ENCODE measurements around the gene MAGED2.
"Not testable (repeated sequence)": the region's sequence is repeated elsewhere in the genome, so short reads cannot be mapped to it uniquely, and the experiment has no call there.

MAGED2 gene

DNA sequence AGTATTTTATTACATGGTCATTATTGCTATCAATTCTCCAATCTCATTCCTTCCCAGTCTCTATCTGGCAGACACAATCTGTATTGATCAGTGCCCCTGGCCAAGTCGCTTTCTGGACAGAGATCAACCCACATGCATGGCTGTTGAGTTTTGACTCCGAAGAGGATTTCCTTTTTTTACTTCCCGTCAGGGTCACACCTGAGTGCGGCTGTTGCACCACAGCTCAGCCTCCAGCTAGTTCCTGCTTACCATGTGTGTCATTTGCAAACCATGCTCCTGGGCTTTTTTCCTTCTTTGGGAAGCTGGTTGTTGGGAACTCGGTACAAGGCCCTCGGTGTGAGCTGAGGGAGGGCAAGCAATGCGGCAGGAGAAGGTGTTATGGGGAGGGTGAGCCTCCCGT, 11.7 kb downstream of the MAGED2 start:
- no peak for DNase-seq (ENCODE audit: low read depth, low spot score)

DNA sequence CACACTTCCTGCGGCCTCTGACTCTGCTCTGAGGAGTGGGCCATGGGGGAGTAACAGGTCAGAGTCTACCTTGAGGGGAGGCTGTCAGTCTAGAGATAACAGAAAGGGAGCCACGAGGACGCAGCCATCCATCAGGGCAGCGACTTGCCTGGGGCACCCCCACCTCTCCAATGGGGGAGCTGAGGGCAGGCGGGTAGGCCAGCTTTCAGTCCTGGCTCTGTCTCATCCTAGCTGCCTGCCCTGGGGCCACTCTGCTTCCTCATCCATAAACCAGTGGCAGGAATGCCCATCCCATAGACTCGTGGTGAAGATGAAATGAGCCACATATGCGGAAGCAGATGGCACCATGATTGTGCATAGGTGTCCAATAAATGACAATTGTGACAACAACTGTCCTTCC, 13.2 kb downstream of the MAGED2 start:
- no peak for DNase-seq (ENCODE audit: low read depth, low spot score)

DNA sequence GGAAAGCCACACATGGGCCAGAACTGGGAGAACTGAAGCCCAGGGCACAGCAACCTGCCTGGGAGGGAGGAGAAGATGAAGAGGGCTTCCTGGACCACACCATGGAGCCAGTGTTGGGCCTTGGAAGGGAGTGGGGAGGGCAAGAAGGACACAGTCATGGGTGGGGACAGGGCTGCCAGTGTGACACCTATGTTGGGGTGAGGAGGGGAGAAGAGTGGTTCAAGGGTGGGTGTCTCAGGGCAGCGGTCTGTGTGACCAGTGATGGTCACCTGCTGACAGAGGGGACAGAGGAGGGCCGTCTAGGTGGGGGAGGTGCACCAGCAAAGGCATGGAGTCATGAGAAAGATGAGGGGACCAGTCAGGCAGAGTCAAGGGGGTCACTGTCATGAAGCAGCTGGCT, 13.8 kb downstream of the MAGED2 start:
- no peak for DNase-seq (ENCODE audit: low read depth, low spot score)

DNA sequence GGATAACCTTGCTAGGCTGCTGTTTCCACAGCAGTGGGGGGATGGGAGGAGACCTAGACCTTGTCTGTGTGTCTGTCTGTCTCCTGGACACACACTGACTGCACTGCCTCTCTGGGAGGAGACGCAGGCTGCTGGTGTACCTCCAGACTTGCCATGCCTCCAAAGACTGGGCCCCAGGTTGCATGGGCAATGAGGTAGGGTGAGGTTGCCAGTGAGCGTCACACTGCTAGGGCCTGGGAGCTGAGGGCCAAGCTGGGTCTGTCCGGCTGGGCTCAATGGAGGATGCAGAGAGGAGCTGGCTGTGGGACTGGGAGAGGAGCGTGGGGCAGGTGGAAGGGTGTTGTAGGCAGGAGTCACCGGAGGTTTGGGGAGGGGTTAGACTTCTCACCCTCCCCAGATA, 16.6 kb downstream of the MAGED2 start:
- no peak for DNase-seq (ENCODE audit: low read depth, low spot score)

DNA sequence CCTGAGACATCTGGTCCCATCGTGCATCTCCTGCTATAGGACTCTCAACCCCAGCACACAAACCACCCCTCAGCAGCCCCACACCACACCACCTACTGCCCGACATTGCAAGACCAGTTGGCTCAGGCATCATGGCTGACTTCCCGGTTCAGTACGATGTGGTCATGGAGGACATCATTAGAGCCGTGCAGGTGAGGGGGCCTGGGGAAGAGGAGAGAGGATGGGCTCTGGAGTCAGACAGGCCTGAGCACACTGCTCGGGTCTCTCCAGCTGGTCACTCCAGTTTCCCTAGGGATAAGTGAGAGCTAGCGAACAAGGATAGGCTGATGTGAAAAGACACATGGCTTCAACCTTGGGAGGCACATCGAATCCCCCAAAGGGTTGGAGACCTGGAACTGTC, 17.2 kb downstream of the MAGED2 start:
- no peak for DNase-seq (ENCODE audit: low read depth, low spot score)

DNA sequence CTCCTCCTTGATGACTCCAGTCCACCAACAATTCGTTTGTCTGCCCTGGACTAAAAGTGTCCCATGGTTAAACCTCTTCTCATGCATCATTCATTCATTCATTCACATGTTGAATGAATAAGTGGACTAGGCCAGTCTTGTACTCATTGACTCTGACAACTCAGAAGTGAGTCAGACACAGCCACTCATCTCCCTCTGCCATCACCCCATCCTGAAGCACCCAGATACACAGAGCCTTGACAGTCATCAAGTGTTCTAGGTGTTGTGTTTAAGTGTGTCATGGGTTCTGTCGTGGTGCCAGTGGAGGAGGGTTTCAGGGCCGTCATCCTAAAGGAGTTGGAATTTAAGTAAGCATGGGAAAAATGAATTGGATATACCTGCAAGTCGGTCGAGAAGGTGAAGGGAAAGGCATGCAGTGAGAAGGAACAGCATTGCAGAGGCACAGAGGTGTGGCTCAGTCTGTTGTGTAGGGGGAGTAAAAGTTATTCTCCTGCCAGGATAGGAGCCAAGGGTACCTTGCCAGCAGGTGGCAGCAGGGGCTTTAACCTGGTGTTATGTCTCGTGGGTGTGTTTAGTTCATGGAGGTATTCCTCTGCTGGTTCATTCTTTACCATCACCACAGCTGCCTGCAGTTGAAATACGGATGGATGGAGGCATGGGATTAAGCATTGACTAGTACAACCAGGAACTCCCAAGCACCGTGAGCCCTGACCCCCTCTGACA, 18.3 kb downstream of the MAGED2 start:
- no peak for DNase-seq (ENCODE audit: low read depth, low spot score)

DNA sequence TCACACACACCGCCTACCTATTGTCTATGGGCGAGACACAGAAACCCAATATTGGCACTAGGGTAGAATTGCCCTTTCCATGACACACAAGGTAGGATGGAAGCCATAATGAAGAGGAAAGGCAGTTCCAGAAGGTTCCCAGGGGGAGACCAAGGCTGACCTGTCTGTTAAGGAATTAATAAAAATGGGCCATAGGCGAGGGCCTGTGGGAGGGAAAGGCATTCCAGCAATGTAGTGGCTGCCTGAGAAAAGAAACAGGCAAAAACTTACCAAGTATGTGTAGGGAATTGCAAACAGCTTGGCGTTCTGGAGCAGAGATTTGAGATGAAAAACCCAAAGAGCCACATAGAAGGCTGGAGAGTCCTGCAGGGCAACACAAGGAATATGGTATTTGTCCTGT, 19.1 kb downstream of the MAGED2 start:
- peak; percentile 26 for DNase-seq (ENCODE audit: low read depth, low spot score)

DNA sequence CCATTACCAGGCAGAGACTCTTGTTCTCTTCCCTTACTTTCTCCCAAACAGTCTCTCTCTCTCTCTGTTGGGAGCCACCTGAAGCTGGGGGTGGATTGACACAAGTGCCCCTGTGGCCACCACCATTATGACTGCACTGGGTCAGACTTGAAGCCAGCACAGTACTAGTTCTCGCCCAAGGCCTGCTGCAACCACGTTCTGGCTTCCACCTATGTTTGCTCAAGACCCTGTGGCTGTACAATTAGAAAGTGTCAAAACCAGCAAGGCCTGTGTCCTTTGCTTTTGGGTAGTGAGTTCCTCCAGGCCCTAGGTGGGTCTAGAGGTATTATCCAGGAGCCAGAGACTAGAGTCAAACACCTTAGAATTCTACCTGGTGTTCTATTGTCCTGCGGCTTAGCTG, 31.0 kb downstream of the MAGED2 start:
- no peak for DNase-seq (ENCODE audit: low read depth, low spot score)

DNA sequence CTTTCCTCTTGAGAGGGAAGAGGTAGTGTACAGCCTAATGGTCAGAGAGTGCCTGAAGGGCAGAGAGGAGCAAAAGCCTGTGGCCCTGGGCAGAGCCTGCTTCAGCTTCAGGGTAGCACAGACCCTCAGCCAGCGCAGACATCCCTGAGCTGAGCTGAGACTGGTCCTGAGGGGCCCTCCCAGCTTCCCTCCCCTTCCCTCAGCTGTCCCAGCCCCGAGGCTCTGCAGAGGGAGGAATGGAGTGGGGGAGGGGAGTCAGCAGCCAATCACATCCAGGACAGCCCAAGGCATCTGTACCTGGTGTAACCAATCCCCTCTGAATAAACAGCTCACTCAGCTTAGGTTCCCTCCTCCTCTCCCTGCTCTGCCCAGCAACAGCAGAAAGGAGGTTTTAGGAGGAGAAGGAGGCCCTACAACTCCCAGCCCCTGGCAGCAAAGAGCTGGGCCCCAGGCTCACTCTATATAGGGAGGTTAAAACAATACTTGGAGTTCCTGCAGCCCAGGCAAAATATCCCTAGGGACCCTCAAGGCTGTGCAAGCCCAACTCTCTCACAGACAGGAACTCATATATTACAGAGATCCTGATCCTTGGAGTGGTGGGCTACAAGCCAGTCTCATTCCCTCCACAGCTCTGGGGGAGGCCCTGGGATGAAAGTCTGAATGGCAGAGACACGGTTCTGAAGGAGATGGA, 33.8 kb downstream of the MAGED2 start:
- DNase-seq (ENCODE audit: low read depth, low spot score), result not testable (repeated sequence)

DNA sequence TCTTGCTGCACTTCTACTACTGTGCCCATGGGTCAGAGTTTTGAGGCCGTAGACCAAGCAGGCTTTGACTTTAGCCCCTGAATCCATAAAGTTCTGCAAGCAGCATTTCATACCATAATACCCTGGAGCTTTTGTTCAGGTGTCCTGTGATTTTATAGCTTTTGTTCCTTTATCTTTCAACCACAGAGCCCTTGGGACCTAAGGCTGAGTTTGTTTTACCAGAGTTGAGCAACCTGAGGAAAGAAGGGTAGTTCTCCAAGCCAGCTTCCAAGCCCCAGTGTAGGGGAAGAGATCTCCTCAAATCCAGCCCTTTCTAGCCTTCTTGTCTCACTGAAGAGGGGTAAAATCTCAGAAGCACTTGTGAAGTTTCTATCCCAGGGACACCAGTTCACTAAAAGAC, 35.1 kb downstream of the MAGED2 start:
- no peak for DNase-seq (ENCODE audit: low read depth, low spot score)

DNA sequence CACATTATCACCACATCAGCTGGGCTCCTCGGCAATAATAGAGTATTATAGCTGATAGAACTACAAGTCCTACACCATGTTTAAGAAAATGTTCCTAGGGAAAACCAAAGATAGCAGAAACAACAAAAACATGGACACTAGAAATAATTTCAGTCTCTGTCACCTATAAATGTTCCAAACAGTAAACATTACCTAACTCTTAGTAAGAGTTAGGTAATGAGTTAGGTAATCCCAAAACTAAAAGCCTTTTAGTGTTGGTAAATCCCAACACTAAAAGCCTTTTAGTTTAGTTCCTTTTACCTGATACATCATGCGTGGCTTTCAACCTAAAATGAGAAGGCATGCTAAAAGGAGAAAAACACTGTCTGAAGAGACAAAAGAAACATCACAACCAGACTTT, 35.5 kb downstream of the MAGED2 start:
- DNase-seq (ENCODE audit: low read depth, low spot score), result no peak

DNA sequence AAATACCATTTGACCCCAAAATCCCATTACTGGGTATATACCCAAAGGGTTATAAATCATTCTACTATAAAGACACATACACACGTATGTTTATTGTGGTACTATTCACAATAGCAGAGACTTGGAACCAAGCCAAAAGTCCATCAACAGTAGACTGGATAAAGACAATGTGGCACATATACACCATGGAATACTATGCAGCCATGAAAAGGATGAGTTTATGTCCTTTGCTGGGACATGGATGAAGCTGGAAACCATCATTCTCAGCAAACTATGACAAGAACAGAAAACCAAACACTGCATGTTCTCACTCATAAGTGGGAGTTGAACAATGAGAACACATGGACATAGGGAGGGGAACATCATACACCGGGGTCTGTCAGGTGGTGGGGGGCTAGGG, 40.2 kb downstream of the MAGED2 start:
- DNase-seq (ENCODE audit: low read depth, low spot score), result not testable (repeated sequence)

DNA sequence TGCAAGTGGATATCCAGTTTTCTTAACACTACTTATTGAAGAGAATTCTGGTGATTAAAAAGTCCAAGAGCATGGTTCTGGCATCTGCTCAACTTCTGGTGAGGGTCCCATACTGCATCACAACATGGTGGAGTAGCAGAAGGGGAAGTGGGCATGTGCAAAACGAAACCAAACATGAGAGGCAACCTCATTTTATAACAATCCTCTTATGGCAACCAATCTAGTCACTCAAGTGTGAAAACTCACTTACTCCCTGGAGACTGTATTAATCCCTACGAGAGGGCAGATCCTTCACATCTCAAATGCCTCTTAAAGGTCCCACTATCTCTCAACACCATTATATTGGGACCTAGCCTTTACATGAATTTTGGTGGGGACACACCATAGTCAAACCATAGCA, 57.7 kb downstream of the MAGED2 start:
- DNase-seq (ENCODE audit: low read depth, low spot score), result no peak

Data from astrocyte of the hippocampus (primary cell).